GM19099 (cell line): ENCODE results near the gene CRKL.

Experiments
- POLR2A ChIP-seq: IDR thresholded peaks from 3 replicates; pipeline ENCODE4 v1.6.1; 2011; ENCODE audit warnings: low read depth; ENCODE audit not compliant: insufficient read length; ENCODE audit errors: extremely low read depth

The CRKL gene

GRCh38 chr22:20957683-20958431 is 40.6 kb downstream of the CRKL start:
- TF ChIP-seq POLR2A = peak; percentile 22

GRCh38 chr22:20959578-20960461 is 42.6 kb downstream of the CRKL start:
- TF ChIP-seq POLR2A = no peak

- no peak for TF ChIP-seq POLR2A
Observed at GRCh38 chr22:20960609-20961008, 43.4 kb downstream of the CRKL start.

DNA sequence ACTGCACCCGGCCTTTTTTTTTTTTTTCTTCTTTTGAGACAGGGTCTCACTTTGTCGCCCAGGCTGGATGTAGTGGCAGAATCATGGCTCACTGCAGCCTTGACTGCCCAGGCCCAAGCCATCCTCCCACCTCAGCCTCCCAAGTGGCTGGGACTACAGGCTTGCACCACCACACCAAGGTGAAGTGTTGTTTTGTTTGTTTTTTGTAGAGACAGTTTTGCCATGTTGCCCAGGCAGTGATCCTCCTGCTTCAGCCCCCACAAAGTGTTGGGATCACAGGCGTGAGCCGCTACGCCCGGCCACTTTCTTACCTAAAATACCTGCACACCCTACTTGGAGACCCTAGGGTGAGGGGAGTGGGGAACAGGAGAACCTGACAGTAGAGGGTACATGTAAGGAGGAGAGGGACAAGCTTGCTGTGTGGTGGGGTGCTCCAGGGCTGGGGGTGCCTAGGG is 45.3 kb downstream of the CRKL start:
- no peak for TF ChIP-seq POLR2A

DNA sequence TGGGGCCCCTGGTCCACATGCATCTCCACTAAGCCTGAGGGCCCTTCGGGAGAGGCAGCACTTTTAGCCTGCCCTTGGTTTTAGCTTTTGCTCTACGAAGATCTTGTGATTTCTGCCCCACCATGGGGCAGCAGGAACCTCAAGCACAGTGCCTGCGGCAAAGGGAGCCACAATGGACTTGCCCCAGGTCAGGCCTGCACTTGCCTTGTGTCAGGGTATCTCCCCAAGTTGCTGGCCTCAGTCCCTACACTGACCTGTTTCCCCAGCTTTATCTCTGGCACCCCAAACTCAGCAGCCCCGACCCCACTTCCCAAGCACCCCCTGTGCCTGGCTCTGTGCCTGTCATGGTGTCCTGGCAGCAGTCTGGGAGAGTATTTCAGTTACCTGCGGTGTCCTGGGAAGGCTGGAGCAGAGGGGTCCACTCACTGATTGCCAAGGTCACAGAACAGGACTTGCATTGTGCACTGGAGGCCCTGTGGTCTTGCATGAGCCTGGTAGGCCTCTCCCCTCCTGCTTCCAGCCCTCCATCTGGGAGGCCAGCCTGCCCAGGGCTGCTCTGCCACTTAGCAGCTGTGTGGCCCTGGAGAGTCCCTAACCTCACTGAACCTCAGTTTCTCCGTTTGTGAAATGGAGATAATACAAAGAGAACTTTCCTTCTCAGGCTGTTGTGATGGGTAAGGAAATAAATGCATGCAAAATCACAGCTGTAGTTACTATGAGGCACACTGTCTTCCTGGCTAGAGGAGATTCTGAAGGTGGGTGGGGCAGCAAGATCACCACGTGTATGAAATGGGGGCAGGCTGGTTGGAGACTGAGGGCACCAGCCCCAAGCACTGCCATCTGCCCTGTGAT is 46.2 kb downstream of the CRKL start:
- no peak for TF ChIP-seq POLR2A

DNA sequence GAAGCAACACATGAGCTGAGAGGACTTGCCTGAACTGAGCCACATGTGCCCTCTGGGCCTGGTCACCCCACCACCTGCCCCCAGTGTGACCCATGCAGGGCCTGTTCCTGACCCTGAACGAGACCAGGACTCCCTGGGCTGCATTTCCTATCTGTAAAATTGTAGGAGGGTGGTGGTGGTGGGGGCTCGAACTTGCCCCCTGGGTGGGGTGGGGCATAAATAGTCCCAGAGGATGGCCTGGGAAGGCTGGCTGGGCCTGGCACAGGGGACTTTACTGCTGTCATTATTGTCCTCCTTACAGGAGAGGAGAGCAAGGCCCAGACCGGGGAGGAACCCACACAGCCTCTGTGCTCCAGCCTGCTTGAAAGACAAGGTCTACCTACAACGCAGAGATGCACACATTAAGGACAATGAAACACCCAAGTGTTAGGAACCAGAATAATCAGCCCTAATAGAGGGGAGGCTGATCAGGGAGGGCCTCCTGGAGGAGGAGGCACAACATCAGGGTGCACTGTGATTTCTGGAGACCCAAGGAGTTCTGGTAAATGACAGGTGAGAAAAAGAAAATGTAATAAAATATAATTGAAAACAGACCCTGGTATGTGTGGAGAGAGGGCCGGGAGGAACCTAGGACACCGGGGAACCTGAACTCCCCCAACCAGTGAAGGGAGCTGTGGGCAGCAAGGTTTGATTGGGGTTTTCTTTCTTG is 47.0 kb downstream of the CRKL start:
- no peak for TF ChIP-seq POLR2A

DNA sequence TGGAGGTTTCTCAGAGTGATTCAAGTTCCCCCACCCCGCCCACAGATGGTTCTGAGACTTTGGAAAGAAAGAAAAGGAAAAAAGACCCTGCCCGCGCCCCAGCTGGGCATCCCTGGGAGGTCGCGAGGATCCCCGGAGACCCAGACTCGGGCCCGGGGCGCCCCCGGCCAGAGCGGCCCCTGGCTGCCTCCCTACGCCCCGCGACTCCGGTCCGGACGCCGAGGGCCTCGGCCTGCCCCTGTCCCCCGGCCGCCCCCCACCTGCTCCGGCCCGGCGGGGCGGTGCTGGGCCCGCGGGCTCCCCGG is 47.5 kb downstream of the CRKL start:
- no peak for TF ChIP-seq POLR2A

DNA sequence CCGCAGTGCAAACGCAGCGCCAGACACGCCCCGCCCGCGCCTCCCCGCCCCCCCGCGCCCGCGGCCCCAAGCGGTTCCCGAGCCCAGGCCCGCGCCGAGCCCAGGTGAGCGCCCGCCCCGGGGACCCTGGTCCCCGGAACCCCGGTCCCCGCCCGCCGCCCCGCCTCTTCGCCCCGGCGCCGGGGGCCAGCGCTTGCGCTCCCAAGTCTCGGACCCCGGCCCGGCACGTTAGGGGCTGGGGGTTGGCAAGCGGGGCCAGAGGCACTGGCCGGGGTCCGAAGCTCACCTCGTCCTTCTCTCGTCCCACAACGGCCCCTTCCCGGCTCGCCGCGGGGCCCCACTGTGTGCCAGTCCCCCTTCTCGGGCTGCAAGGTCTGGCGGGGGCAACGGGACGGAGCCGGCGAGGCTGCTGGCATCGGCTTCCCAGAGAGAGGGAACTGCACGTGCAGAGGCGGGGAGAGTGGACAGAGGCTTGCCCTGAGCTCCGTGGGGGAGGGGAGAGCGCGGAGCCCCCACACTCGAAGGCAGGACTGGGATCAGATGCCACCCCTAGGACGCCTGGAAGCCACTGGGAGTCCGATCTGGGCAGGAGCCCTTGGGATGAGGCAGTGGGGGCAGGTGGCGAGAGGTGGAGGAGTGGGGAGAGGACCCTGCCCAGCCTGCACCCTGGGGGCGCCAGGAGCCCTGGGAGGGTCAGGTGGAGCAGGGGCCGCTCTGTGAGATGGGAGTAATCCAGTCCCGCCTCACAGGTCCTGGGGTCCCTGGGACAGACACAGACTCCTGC is 48.1 kb downstream of the CRKL start:
- no peak for TF ChIP-seq POLR2A

DNA sequence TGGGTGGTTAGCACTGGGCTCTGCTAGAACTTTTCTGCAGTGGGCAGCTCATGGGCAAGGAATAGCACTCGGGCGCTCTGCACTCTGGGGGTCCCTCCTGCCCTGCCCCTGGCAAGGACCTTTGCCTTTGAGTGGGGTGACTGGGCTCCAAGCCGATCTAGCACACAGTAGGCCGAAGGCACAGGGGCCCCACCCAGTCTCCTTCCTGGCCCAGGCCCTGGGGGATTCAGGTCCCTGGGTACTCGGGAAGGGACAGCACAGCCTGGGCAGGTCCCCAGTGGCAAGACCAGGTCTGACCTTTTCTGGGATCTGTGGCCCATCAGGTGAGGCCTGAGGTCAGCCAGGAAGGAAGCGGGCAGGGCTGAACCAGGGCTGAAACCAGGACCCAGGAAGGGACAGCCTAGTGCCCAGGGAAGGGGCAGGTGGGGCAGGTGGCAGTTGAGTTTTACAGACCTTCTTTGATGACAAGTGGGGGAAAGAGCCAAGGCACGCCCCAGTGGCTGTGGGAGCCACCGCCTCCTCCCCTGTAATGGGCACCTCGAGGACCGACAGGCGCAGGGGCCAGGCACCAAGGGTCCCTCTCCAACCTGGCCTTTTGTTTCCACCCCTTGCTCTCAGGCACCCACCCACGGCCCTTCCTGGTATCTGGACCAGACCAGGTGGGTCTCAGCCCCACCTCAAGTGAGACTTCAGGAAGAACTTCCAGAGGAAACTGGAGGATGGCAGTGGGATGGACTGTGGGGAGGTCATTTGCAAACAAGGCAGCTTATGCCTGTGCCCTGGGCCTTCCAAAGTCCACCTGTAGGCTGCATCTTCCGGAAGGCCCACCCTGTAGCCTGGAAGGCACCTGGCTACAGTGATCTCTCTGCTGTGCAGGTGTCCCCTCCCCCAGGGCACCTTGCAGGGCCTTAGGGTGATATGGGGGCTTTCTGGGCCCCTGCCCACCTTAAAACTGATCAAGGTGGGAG is 49.0 kb downstream of the CRKL start:
- no peak for TF ChIP-seq POLR2A

DNA sequence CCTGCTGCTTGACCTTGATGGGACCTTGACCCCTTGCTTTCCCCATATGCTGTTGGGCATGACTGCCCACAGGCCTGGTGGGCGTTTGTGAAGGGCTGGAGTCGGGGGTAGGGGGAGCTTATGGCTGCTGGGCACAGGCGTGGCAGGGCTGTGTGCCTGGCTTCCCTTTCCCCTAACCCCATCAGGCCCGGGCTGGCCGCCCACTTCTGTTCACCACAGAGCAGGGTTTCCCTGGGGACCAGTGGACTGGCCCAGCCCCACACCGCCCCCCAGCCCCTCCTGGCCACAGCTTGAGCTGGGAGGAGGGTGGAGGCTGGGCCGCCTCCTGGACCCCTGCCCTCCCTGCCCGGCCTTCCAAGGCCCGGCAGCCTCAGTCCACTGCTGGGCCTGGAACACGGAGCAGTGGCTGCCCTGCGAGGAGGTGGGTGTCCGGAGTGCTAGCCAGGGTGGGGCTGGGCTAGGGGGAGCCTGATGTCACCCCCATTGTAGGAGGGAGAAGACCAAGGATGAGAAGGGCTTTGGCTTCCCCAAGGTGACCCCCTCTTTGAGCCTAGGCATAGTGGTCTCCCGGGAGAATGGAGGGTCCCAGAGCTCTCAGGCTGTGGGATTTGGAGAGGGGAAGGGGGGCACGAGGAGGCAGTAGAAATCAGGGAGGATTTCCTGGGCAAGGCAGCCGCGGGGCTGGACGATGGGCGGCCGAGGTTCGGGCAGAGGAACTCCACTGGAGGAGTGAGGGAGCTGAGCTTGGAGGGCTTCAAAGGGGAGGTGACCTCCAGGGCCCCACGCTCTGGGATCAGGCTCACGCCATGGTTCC is 49.9 kb downstream of the CRKL start, which contains the start of gene AIFM3:
Gene AIFM3 (plus strand): TSS at position 373 of the 814 bp plus-strand sequence. CDS start 690 bp downstream, outside the sequence.
- TF ChIP-seq POLR2A = no peak

DNA sequence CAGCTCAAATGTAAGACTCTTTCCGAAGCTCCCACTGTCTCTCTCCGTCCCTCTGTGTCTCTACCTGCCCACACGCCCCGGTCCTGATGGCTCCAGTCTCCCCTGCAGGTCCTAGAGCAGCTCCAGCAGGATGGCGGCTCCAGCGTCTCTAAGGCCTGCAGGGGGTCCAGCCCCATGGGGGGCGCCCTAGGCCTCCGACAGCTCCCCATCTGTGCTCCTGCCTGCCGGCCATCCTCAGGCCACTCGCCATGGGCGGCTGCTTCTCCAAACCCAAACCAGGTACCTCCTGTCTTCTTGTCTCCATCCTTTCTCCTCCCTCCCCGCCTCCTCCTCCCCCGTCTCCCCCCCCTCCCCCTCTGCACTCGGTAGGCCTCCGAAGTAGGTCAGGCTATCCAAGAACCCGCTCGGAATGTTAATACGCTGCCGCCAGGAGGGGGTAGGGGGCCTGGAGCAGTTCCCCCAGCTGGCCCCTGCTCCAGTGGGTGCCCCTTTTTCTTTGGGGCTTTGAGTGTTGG is 50.5 kb downstream of the CRKL start:
- no peak for TF ChIP-seq POLR2A

DNA sequence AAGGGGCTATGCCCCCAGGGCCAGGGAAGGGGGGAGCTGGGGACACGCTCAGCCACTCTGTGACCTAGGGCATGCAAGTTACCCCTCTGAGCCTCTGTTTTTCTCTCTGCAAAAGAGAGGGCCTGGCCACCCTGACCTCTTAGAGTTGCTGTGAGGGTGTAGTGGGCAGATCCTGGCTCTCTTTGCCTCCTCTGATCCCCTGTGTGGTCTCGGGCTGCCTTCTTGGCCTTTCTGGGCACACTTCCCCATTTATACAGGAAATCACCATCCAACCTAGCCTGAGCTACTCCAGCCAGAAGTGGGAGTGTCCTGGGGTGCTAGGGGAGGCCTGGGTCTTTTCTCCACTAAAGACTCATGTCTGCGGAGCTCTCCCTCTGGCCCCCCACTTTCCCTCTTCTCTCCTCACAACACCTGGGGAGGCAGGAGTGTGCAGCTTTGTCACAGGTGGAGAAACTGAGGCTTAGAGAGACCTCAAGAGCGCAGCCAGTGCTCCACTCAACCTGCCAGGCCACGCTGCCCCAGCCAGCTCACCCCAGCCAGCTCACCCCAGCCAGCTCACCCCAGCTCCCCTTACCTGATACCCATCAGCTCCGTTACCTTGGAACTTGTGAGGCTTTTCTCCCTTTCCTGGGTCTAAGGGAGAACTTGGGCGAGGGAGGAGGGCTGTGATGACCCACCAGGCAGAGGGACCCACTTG is 51.2 kb downstream of the CRKL start:
- no peak for TF ChIP-seq POLR2A
